Measurements from ENCODE around the gene PCDHGB6.
"Not testable (repeated sequence)": the region's sequence is repeated elsewhere in the genome, so short reads cannot be mapped to it uniquely, and the experiment has no call there.

PCDHGB6 gene

DNA sequence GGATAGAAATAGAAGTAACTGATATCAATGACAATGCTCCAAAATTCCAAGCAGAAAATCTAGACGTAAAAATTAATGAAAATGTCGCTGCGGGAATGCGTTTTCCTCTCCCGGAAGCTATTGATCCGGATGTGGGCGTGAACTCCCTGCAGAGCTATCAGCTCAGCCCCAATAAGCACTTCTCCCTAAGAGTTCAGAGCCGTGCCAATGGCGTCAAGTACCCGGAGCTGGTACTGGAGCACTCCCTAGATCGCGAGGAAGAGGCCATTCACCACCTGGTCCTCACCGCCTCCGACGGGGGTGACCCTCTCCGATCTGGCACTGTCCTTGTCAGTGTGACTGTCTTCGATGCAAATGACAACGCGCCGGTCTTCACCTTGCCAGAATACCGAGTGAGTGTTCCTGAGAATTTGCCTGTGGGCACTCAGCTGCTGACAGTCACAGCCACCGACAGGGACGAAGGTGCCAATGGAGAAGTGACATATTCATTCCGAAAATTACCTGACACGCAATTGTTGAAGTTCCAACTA, 5.8 kb downstream of the PCDHGB6 start:
- intact Hi-C loops (cut with DNase I) = loop anchor here (10.0 kb wide), 1 partner anchor 141 kb away; no protein-coding TSS in a partner anchor
- peak in 1 of 42 donors; percentile 19 for DNase-seq

DNA sequence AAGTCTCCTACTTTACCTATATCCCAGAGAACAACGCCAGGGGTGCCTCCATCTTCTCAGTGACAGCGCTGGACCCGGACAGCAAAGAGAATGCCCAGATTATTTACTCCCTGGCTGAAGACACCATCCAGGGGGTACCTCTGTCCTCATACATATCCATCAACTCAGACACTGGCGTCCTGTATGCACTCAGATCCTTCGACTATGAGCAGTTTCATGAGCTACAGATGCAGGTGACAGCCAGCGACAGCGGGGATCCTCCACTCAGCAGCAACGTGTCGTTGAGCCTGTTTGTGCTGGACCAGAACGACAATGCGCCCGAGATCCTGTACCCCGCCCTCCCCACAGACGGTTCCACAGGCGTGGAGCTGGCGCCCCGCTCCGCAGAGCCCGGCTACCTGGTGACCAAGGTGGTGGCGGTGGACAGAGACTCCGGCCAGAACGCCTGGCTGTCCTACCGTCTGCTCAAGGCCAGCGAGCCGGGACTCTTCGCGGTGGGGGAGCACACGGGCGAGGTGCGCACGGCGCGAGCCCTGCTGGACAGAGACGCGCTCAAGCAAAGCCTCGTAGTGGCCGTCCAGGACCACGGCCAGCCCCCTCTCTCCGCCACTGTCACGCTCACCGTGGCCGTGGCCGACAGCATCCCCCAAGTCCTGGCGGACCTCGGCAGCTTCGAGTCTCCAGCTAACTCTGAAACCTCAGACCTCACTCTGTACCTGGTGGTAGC, 6.9 kb downstream of the PCDHGB6 start:
- intact Hi-C loops (cut with DNase I) = loop anchor here (10.0 kb wide), 1 partner anchor 140 kb away; no protein-coding TSS in a partner anchor
- not testable (repeated sequence) for DNase-seq

DNA sequence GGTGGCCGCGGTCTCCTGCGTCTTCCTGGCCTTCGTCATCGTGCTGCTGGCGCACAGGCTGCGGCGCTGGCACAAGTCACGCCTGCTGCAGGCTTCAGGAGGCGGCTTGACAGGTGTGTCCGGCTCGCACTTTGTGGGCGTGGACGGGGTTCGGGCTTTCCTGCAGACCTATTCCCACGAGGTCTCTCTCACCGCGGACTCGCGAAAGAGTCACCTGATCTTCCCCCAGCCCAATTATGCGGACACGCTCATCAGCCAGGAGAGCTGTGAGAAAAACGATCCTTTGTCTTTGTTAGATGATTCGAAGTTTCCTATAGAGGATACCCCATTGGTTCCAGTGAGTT, 7.4 kb downstream of the PCDHGB6 start:
- DNase-seq = peak in 1 of 42 donors; percentile 27
- intact Hi-C loops (cut with DNase I) = loop anchor here (10.0 kb wide), 1 partner anchor 140 kb away; no protein-coding TSS in a partner anchor

DNA sequence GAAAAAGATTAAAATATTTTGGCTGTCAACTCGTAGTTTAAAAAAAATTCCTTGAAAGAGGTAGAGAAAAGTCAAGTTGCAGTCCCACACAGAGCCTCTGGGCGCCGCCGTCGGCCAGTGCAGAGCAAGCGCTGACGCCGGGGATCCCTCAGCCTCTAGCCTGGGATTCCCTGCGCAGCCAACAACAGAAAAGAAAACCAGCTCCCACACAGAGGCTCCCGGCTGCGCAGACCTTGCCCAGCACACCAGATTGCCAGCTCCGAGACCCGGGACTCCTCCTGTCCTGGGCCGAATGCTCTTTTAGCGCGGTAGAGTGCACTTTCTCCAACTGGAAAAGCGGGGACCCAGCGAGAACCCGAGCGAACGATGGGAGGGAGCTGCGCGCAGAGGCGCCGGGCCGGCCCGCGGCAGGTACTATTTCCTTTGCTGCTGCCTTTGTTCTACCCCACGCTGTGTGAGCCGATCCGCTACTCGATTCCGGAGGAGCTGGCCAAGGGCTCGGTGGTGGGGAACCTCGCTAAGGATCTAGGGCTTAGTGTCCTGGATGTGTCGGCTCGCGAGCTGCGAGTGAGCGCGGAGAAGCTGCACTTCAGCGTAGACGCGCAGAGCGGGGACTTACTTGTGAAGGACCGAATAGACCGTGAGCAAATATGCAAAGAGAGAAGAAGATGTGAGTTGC, 9.8 kb downstream of the PCDHGB6 start, which contains the start of gene PCDHGB7:
TSS of gene PCDHGB7 (plus strand) at position 184 of the 679 bp plus-strand sequence. CDS start at position 367, 183 bp downstream.
- peak in 40 of 42 donors; percentile 22 to 75 (median 50) for DNase-seq
- intact Hi-C loops (cut with DNase I) = loop anchor here (10.0 kb wide), 1 partner anchor 137 kb away; no protein-coding TSS in a partner anchor

DNA sequence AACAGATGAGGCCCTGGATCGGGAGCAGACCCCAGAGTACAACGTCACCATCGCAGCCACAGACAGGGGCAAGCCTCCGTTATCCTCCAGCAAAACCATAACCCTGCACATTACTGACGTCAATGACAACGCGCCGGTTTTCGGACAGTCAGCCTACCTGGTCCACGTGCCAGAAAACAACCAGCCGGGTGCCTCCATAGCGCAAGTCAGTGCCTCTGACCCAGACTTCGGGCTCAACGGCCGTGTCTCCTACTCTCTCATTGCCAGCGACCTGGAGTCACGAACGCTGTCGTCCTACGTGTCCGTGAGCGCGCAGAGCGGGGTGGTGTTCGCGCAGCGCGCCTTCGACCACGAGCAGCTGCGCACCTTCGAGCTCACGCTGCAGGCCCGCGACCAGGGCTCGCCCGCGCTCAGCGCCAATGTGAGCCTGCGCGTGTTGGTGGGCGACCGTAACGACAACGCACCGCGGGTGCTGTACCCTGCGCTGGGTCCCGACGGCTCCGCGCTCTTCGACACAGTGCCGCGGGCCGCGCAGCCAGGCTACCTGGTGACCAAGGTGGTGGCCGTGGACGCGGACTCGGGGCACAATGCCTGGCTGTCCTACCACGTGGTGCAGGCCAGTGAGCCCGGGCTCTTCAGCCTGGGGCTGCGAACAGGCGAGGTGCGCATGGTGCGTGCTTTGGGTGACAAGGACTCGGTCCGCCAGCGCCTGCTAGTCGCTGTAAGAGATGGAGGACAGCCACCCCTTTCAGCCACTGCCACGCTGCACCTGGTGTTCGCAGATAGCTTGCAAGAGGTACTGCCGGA, 11.5 kb downstream of the PCDHGB6 start:
- peak in 1 of 42 donors; percentile 21 for DNase-seq
- intact Hi-C loops (cut with DNase I) = loop anchor here (10.0 kb wide), 1 partner anchor 136 kb away; no protein-coding TSS in a partner anchor

DNA sequence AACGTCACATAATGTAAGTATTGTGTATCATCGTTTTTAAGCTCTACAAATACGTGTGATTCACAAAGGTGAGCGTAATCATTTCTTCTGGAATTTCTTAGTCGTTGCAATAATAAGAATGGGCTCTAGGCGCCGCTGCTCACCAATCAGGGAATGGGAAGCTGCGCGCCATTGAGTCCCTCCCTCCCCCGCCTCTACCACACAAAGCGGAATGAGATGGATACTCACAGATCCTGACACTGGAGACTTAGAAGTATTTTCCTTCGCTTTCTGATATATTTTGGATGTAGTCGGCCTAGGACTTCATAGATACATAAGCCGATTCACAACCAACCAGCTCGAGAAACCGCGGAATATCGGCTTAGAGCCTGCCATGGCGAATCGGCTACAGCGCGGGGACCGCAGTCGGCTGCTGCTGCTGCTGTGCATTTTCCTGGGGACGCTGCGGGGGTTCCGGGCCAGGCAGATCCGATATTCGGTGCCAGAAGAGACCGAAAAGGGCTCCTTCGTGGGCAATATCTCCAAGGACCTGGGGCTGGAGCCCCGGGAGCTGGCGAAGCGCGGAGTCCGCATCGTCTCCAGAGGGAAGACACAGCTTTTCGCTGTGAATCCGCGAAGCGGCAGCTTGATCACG, 13.2 kb downstream of the PCDHGB6 start, which contains the start of gene PCDHGA11:
TSS of gene PCDHGA11 (plus strand) at position 197 of the 634 bp plus-strand sequence. CDS start at position 374, 177 bp downstream.
- intact Hi-C loops (cut with DNase I) = loop anchor here (10.0 kb wide), 1 partner anchor 104 kb away; no protein-coding TSS in a partner anchor
- DNase-seq = peak in 4 of 42 donors; percentile 30 to 55 (median 45)

- intact Hi-C loops (cut with DNase I) = loop anchor here (10.0 kb wide), 1 partner anchor 103 kb away; no protein-coding TSS in a partner anchor
- peak in 1 of 42 donors; percentile 13 for DNase-seq
Observed at GRCh38 chr5:141421489-141421855, 13.7 kb downstream of the PCDHGB6 start.

GRCh38 chr5:141422742-141423291, 15.0 kb downstream of the PCDHGB6 start:
- peak in 1 of 42 donors; percentile 15 for DNase-seq
- intact Hi-C loops (cut with DNase I) = loop anchor here (10.0 kb wide), 1 partner anchor 102 kb away; no protein-coding TSS in a partner anchor

DNA sequence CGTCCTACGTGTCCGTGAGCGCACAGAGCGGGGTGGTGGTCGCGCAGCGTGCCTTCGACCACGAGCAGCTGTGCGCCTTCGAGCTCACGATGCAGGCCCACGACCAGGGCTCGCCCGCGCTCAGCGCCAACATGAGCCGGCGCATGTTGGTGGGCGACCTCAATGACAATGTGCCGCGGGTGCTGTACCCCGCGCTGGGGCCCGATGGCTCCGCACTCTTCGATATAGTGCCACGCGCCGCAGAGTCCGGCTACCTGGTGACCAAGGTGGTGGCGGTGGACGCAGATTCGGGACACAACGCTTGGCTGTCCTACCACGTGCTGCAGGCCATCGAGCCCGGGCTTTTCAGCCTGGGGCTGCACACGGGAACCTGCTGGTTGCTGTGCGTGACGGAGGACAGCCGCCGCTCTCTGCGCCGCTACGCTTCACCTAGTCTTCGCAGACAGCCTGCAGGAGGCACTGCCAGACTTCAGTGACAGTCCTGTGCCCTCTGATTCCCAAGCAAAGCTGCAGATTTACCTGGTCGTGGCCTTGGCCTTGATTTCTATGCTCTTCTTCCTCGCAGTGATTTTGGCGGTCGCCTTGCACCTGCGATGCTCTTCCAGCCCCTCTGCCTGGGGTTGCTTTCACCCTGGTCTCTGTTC, 20.1 kb downstream of the PCDHGB6 start:
- DNase-seq = no peak
- intact Hi-C loops (cut with DNase I) = loop anchor here (10.0 kb wide), 1 partner anchor 97 kb away; no protein-coding TSS in a partner anchor

- DNase-seq = peak in 25 of 42 donors; percentile 15 to 70 (median 39)
- intact Hi-C loops (cut with DNase I) = no loop called here
Observed at GRCh38 chr5:141430332-141431113, 22.7 kb downstream of the PCDHGB6 start, which contains the start of gene PCDHGA12. Gene PCDHGA12 (plus strand): TSS chr5:141430507. CDS start chr5:141430760, 253 bp downstream.

DNA sequence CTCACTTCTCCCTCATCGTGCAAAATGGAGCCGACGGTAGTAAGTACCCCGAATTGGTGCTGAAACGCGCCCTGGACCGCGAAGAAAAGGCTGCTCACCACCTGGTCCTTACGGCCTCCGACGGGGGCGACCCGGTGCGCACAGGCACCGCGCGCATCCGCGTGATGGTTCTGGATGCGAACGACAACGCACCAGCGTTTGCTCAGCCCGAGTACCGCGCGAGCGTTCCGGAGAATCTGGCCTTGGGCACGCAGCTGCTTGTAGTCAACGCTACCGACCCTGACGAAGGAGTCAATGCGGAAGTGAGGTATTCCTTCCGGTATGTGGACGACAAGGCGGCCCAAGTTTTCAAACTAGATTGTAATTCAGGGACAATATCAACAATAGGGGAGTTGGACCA, 23.5 kb downstream of the PCDHGB6 start:
- intact Hi-C loops (cut with DNase I) = no loop called here
- no peak for DNase-seq

GRCh38 chr5:141432308-141432707, 24.5 kb downstream of the PCDHGB6 start:
- intact Hi-C loops (cut with DNase I); DNase-seq: not testable (repeated sequence)

GRCh38 chr5:141432726-141433125, 24.9 kb downstream of the PCDHGB6 start:
- intact Hi-C loops (cut with DNase I); DNase-seq: not testable (repeated sequence)

DNA sequence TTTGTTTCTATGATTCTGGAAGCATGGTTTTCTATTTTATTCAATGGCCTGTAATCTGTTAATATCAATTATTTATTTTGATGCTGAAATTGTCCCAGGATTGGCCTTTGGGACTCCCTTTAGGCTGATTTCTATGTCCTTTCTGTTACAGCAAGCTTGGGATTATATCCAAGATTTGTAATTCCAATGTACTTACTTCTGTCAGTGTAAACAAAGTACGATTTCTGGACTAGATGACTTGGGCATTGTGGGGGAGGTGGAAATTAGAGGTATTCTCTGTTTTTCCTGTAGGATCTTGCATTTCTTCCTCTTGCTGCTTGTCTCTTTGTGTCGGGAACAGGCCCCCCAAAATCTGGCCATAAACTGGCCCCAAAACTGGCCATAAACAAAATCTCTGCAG, 26.2 kb downstream of the PCDHGB6 start:
- intact Hi-C loops (cut with DNase I) = no loop called here
- DNase-seq = no peak

GRCh38 chr5:141437221-141437620, 29.4 kb downstream of the PCDHGB6 start:
- intact Hi-C loops (cut with DNase I) = no loop called here
- no peak for DNase-seq

DNA sequence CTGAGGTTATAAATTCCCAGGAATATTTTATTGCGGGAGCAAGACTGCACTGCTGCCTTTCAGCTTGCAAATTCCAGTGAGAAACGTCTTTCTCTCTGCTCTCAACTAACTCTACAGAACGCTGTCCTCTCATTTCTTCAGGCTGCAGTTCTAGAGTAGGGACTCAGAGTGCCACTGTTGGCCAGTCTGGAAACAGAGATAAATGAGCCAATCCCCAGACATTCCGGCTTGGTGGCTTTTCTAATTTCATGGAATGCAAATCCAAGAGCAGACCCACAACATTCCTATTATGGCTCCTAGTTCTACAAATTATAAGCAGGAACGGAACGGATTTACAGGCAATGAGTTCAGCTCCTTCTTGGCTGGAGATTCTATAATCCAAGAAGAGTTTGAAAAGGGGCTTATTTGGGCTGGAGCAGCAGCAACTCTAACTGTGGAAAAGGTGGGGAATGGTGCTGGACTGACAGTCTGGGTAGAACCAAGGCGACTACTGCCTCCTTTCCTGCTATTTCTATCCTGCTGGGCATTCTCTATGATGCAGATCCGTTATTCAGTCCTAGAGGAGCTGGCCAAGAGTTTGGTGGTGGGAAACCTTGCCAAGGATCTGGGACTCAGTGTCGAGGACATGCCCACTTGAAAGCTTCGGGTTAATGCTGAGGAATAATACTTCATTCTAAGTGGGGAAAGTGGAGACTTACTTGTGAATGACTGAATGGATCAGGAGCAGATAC, 31.8 kb downstream of the PCDHGB6 start:
- intact Hi-C loops (cut with DNase I) = no loop called here
- no peak for DNase-seq
